HG03378 (cell line): ENCODE data around the gene TRIM15.
"Not testable (repeated sequence)": the region's sequence is repeated elsewhere in the genome, so short reads cannot be mapped to it uniquely, and the experiment has no call there.

Experiments
- ATAC-seq: cut with Tn5 transposase; IDR thresholded peaks from one replicate; pipeline ENCODE4 v1.9.1; 2021; ENCODE audit warnings: mild to moderate bottlenecking, moderate library complexity; ENCODE audit not compliant: unreplicated experiment

The TRIM15 gene

GRCh38 chr6:30163090-30163917 is at the start of gene TRIM15:
TRIM15 (plus strand) TSS chr6:30163546; CDS start chr6:30163685, 139 bp downstream.
- ATAC-seq = no peak

DNA sequence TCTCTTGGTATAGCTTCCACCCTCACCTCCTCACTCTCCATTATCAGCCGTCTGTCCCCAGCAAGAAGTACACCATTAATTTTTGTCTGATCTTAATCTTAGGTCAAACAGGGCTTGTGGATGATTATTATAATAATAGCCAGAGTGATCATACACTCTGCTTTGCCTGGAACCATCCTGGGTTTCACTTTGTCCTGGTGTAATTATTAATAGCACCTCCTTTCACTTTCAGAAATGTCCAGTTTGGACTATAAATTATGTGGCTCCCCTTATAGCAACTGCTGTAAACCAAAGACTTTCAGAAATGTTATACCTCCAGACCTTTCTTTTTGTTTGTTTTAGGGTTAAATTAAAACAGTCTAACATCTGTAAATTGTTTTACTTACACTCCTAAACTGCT is 49.5 kb upstream of the TRIM15 start:
- no peak for ATAC-seq

GRCh38 chr6:30116724-30117123 is 46.6 kb upstream of the TRIM15 start:
- no peak for ATAC-seq

GRCh38 chr6:30118691-30119090 is 44.7 kb upstream of the TRIM15 start:
- not testable (repeated sequence) for ATAC-seq

GRCh38 chr6:30121446-30122366 is 41.6 kb upstream of the TRIM15 start:
- ATAC-seq = no peak

- ATAC-seq = no peak
These were observed 40.8 kb upstream of the TRIM15 start for GRCh38 chr6:30122515-30122914.

DNA sequence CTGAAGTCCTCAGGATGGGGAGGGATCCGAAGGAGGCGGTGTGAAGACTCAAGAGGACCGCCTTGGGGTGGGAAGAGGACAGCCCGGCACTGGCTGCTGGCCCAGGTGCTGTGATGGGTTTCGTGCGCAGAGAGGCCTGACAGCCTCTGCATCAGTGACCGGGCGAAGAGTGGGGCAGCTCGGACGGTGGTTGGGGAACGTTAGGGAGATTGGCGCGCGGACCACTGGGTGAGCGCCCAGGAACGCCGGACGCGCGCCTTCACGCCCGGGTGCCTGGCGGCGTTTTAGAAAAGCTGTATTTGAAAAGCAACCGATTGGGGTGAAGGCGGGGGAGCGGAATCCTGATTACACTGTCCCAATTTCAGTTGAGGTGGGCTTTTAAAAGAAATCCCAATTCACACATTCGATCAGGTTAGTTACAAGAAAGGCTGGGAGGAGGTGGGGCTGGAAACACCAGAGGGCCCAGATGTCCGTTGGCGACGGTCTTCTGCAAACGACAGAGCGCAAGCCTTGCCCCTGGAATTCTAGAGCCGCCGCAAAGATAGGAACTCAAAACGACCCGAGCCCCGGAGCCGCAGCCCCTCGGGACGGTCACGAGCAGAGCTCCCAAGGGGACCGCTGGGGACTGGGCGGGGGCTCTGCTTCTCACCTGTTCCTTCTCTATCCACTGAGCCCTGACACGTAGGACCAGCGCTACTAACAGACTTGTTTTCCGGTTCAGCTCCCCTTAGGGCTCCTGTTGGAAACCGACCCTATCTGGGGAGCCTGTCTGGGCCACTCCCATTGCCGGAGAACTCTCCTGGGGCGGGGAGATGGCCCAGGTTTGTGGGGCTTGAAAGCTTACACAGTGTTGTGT is 35.9 kb upstream of the TRIM15 start:
- ATAC-seq = no peak

GRCh38 chr6:30129265-30130178 is 33.8 kb upstream of the TRIM15 start:
- ATAC-seq = no peak

DNA sequence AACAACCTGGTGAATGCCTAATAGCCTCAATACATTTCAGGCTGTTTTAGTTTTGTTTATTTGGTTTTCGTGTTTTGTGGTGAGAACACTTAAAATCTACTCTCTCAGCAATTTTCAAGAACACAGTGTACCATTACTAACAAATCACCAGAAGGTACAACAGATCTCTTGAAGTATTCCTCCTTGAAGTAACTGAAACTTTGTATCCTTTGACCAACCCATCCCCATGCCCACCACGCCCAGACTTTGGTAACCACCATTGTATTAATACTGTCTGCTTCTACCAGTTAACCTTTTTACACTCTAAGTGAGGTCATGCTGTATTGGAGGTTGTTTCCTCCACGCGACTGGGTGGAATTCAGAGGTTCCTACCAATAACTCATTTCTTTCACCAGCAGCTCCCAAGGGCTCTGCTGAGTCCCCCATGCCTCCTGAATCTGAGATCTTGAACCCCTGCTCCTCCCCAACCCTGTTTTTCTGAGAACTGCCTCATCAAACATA is 33.1 kb upstream of the TRIM15 start:
- no peak for ATAC-seq

- no peak for ATAC-seq
These were observed 32.2 kb upstream of the TRIM15 start for GRCh38 chr6:30130887-30131862.

DNA sequence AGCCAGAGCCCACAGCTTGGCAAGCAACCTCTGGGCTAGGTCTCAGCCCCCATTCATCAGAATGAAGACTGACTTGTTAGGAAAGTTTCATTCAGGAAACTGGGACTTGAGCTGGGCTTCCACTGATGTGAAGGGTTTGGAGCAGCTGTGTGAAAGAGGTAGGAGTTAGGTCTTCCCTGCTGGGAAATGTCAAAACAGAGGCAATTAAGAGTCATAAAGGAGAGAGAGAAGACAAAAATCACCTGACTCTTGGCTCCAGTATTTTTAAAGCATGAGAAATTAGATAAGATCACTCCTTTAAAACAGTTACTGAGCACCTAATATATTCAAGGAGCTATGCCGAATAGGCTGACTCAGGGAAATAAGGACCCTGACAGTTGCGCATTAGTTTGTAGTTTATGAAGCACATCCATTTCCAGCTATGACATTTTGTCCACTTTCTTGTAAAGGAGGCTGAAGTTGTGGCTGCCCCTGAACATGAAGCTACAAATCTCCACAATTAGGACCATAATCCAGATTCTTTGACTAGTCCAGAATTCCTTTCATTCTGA is 31.3 kb upstream of the TRIM15 start:
- ATAC-seq = no peak

- no peak for ATAC-seq
These were observed 28.2 kb upstream of the TRIM15 start for GRCh38 chr6:30135147-30135546.

DNA sequence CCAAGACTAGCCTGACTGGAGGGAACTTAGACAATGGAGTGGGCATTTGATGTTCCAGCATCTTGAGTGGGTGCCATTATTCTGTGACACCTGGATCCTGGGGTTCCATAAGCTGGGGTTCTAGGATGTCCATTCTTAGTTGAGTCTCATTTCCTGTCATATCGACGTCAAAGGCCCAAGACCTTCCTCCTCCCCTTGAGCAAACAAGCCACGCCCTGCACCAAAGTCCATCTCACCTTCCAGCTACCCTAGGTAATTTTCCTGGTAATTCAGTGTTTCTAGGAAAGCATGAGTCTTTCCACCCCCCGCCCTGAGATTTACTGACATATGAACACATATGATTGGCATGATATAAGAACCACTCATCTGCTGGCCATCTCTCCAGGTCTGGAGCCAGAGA is 27.6 kb upstream of the TRIM15 start, which contains the start of gene TRIM40:
Gene TRIM40, plus strand, starts transcription at position 384 of the 400 bp plus-strand sequence. CDS start 897 bp downstream, outside the sequence.
- ATAC-seq = no peak

DNA sequence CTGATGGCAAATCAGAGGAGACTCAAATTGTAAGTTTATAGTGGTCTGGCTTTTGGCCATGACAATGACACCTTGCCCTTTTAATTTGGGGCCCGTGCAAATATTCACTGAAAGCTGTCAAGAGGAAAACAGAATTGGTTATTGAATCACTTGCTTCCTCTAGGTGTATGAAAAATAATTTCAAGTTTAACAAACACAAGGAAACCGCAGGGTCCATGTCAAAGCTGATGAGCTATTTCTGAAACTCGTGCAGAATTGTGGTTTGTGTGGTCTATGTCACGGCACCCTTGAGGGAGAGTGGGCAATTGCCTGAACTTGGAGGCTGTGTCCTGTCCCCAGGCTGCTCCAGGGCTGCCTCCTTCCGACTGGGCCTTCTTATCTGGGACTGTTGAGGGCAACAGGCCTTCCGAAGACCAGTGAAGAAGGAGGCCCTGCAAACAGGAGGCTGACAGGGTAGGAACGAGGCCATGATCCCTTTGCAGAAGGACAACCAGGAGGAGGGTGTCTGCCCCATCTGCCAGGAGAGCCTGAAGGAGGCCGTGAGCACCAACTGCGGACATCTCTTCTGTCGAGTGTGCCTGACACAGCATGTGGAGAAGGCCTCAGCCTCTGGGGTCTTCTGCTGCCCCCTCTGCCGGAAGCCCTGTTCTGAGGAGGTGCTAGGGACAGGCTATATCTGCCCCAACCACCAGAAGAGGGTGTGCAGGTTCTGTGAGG is 26.6 kb upstream of the TRIM15 start:
- ATAC-seq = no peak

- not testable (repeated sequence) for ATAC-seq
These were observed 23.1 kb upstream of the TRIM15 start for GRCh38 chr6:30140240-30140639.

DNA sequence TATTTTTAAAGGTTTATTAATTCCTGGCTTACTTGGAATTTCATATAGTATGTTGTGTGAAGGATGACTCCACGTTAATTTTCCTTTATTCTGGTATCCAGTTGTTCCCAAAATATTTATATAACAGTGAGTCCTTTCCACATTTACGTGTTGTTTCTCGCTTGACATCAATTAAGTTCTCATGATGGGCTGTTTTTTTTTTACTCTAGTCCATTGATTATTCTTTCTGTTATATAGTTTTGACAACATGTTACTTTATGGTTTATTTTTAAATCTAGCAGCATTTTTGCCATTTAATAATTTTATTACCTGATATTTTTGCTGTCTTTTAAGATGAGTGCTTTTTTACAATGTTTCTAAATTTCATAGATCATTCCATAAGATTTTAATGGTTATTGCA is 20.7 kb upstream of the TRIM15 start:
- no peak for ATAC-seq

- no peak for ATAC-seq
These were observed 19.6 kb upstream of the TRIM15 start for GRCh38 chr6:30143780-30144179.
